Cardiac muscle cell (in vitro differentiated cells and primary cell): Measurements from ENCODE around the gene SLC30A10. TPM values are rescaled to one million over a fixed set of nuclear protein-coding genes. Genes with fewer than 3 reads are reported as not detected.
"Not testable (repeated sequence)": the region's sequence is repeated elsewhere in the genome, so short reads cannot be mapped to it uniquely, and the experiment has no call there.

Experiments used
- DNase-seq, 2 donors: peaks; one replicate each; pipeline versions ENCODE4 v3.0.0 to v3.0.0-alpha.2; 2010 to 2017; ENCODE audit warnings: low read depth in 1 of 2, low spot score in 1 of 2
- H3K27ac ChIP-seq: fragments of 200-600 bp; sonication (generic); 2 replicates; pipeline ENCODE4 v1.5.1; 2016
- H3K27me3 ChIP-seq: fragments of 200-600 bp; sonication (generic); 2 replicates; pipeline ENCODE4 v1.6.0; 2016; ENCODE audit warnings: control low read depth
- H3K36me3 ChIP-seq: fragments of 200-600 bp; sonication (generic); 2 replicates; pipeline ENCODE4 v1.5.1; 2016; ENCODE audit warnings: control low read depth
- H3K4me1 ChIP-seq: fragments of 200-600 bp; sonication (generic); 2 replicates; pipeline ENCODE4 v1.8.1; 2017; ENCODE audit warnings: low read depth, mild to moderate bottlenecking, mixed run types
- H3K4me3 ChIP-seq: fragments of 200-600 bp; sonication (generic); 2 replicates; pipeline ENCODE4 v1.5.1; 2016; ENCODE audit warnings: mild to moderate bottlenecking
- H3K9me3 ChIP-seq: fragments of 200-600 bp; sonication (generic); 2 replicates; pipeline ENCODE4 v1.5.1; 2017; ENCODE audit warnings: low read depth, mild to moderate bottlenecking, control low read depth
- polyA plus RNA-seq: library from polyadenylated mRNA; unstranded; fragments of >200 nt; fragmentation: Nextera tagmentation; extraction: Ambion mirVana; gene quantifications from 2 replicates; pipeline ENCODE4 v1.2.1, GENCODE V29; 2016
- total RNA-seq: library from RNA; depleted of rRNA; stranded (reverse); fragments of >200 nt; gene quantifications from 2 replicates; pipeline ENCODE4 v1.2.3, GENCODE V29; 2016
- TF ChIP-seq, protein P1 (sequence below): IDR thresholded peaks from 2 replicates; pipeline ENCODE4 v1.5.1; 2012; ENCODE audit warnings: low read depth, mild to moderate bottlenecking, low read length

Gene SLC30A10
- total and polyA plus RNA-seq, 2 experiments from 2014 or later: 0.21 to 1.5 TPM

DNA sequence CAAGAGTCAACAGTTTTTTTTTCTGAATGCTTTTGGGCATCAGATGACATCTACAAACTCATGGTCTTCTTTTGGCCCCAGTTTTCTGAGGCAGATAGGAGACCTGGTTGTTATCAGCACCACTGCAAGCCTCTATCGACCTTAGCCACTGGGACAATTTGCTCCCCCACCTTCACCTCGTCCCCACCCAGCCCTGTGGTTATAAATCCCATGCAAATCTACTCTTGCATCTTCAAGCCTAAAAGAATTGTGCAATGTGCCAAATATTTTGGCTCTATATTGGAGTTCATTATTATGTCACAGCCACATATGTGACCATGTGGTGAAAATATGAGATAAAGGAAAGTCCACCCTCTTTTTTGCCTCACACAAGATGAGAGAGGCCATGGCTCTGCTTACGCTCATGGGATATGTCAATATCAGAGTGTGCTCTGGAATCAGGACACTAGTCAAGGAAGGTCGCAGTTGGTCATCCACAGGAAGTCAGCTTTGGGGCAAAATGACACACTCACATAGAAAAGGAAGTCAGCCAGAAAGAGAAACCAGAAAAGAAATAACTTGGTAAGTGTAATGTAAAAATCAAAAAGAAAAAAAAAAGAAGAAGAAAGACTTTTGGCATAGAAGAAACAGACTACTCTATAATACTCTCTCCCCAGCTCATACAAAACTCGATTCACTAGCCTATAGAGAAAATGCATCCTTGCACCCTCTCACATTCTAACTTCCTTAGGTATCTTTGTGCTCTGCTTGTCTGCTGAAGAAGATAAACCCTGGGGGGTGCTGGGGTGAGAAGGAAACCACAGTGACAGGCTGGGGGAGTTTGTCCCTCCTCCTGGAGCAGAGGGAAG, 21.2 kb downstream of the SLC30A10 start:
- no peaks in the 10 kb centered on the region for H3K4me1 ChIP-seq
- DNase-seq: no peak
- TF ChIP-seq, protein P1, sequence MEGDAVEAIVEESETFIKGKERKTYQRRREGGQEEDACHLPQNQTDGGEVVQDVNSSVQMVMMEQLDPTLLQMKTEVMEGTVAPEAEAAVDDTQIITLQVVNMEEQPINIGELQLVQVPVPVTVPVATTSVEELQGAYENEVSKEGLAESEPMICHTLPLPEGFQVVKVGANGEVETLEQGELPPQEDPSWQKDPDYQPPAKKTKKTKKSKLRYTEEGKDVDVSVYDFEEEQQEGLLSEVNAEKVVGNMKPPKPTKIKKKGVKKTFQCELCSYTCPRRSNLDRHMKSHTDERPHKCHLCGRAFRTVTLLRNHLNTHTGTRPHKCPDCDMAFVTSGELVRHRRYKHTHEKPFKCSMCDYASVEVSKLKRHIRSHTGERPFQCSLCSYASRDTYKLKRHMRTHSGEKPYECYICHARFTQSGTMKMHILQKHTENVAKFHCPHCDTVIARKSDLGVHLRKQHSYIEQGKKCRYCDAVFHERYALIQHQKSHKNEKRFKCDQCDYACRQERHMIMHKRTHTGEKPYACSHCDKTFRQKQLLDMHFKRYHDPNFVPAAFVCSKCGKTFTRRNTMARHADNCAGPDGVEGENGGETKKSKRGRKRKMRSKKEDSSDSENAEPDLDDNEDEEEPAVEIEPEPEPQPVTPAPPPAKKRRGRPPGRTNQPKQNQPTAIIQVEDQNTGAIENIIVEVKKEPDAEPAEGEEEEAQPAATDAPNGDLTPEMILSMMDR: no peak
- no peak overlapping the region for H3K27ac ChIP-seq
- no peaks in the 10 kb centered on the region for H3K27me3 ChIP-seq
- H3K9me3 ChIP-seq: no peaks in the 10 kb centered on the region
- H3K36me3 ChIP-seq: no peaks in the 10 kb centered on the region
- H3K4me3 ChIP-seq: no peak overlapping the region

DNA sequence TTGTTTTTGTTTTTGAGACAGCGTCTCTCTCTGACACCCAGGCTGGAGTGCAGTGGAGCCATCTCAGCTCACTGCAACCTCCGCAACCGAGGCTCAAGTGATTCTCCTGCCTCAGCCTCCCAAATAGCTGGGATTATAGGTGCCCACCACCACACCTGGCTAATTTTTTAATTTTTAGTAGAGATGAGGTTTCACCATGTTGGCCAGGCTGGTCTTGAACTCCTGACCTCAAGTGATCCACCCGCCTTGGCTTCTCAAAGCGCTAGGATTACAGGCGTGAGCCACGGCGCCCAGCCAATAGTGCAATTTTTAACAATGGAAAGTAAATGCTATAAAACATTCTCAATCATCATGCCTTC, 21.8 kb downstream of the SLC30A10 start:
- not testable (repeated sequence) for H3K4me1 ChIP-seq, H3K27me3 ChIP-seq, H3K27ac ChIP-seq, H3K9me3 ChIP-seq, H3K4me3 ChIP-seq, H3K36me3 ChIP-seq, DNase-seq

DNA sequence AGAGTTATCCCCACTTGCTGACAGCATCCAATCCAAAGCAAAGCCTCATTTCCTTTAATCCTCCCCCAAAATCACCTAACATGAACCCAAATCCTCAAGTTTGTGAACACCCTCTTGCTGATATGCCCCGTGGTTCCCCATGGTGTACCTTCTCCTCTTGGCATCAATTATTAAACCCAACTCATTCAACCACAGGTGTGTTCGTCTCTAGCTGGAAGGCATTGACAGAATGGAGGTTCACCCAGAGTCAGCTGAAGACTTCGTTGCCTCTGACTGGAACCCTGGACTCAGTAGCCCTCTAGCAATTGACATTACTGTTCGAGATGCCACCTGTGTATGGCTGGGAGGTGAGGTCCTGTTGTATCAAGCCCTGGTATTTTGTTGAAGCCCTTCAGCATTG, 22.8 kb downstream of the SLC30A10 start:
- Histone ChIP-seq H3K27me3 (no peaks in the 10 kb centered on the region), H3K27ac (no peak overlapping the region), H3K4me3 (no peak overlapping the region), H3K36me3 (no peaks in the 10 kb centered on the region), H3K9me3 (no peaks in the 10 kb centered on the region), H3K4me1 (no peaks in the 10 kb centered on the region)
- no peak for DNase-seq
- TF ChIP-seq, protein P1: no peak

DNA sequence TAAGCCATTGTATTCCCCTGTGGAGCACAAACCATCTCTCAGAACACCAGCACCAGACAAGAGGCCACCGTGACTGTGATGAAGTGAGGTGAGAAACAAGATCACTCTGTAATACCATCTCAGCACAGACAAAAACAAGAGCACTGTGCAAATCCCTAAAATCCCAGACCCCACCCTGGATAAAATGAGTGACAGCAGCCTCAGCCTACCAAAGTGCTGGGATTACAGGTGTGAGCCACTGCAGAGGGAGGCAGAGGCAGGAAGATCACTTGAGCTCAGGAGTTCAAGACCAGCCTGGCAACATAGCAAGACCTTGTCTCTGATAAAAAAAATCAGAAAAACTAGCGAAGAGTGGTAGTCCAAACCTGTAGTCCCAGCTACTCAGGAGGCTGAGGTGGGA, 23.4 kb downstream of the SLC30A10 start:
- H3K4me3 ChIP-seq: no peak overlapping the region
- no peaks in the 10 kb centered on the region for H3K4me1 ChIP-seq
- H3K27ac ChIP-seq: no peak overlapping the region
- H3K27me3 ChIP-seq: no peaks in the 10 kb centered on the region
- no peaks in the 10 kb centered on the region for H3K9me3 ChIP-seq
- DNase-seq: no peak
- TF ChIP-seq, protein P1: no peak
- H3K36me3 ChIP-seq: no peaks in the 10 kb centered on the region

DNA sequence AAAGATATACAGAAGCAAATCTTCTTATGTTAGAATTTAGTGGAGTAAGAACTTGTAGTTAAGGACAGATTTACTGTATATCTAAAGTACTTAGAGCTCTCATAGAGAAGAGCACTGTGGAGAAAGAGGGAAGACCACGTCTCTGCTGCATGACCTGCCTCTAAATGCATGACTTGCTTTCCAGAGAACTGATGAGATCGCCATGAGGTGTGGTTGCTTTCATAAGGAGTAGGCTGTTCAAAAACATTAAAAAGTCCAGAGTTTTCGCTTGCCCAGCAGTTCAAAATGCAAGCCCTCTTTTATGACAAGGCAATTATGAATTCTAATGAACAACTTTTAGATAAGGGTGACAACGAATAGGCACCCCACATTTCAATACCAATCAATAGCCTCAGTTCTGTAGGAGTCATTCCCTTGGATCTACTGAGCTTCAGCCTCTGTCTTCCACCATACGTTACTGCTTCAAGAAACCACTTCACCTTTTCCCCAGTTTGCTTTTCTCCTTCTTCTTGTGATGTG, 24.9 kb downstream of the SLC30A10 start:
- TF ChIP-seq, protein P1: no peak
- no peak overlapping the region for H3K4me3 ChIP-seq

DNA sequence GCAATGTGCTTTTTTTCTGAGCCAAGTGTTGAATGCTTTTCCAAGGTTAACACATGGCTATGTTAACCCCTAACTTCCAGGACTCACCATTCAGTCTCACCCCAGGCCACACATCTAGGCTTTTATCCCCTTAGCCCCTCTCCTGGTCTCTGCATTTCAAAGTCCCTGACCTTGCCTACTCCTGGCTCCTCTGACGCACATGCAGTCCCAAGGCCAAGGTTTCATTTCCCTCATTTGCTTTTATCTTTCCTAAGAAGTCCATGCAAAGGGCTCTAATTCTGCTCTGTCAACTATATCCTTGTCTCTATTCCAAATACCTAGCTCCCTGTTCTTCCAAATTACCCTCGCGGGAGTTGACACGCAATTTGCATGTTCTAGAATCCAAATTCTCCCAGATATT, 25.4 kb downstream of the SLC30A10 start:
- H3K9me3 ChIP-seq: no peaks in the 10 kb centered on the region
- no peak for DNase-seq
- no peaks in the 10 kb centered on the region for H3K27me3 ChIP-seq
- H3K4me1 ChIP-seq: no peaks in the 10 kb centered on the region
- H3K4me3 ChIP-seq: no peak overlapping the region
- H3K27ac ChIP-seq: no peak overlapping the region
- TF ChIP-seq, protein P1: no peak
- no peaks in the 10 kb centered on the region for H3K36me3 ChIP-seq

More for the DNA sequence above, 24.9 kb downstream of the SLC30A10 start:
- Histone ChIP-seq H3K27me3 (no peaks in the 10 kb centered on the region), H3K9me3 (no peaks in the 10 kb centered on the region), H3K36me3 (no peaks in the 10 kb centered on the region), H3K4me1 (no peaks in the 10 kb centered on the region), H3K27ac (no peak overlapping the region)
- DNase-seq: no peak
